Uterus (tissue), 2 donors: Measurements from ENCODE around the gene CHCHD3.

Experiments
- CTCF ChIP-seq, 4 experiments: fragments of 200-600 bp in 2 of 4; fragments of 450-650 bp in 2 of 4; sonication (generic) in 2 of 4; IDR thresholded peaks; one replicate each; pipeline ENCODE4 v1.5.1; 2016 to 2019; ENCODE audit warnings: antibody characterized with exemption in 4 of 4, mild to moderate bottlenecking in 2 of 4, moderate library complexity in 1 of 4
- POLR2A ChIP-seq, 2 donors: fragments of 450-650 bp; IDR thresholded peaks; one replicate each; pipeline ENCODE4 v1.6.1; 2016; ENCODE audit warnings: antibody characterized with exemption in 2 of 2, mild to moderate bottlenecking in 1 of 2, moderate library complexity in 1 of 2

GRCh38 chr7:133091943-133092464, 10.1 kb upstream of the CHCHD3 start:
- TF ChIP-seq CTCF (IDR thresholded peaks at IDR 0.05): no peak
- TF ChIP-seq POLR2A (IDR thresholded peaks at IDR 0.05): no peak
